ENCODE results near the gene SPACDR. TPM values are rescaled to one million over a fixed set of nuclear protein-coding genes. Genes with fewer than 3 reads are reported as not detected.

Gene SPACDR
- total and polyA plus RNA-seq, 2 donors (not counting 1 experiment from before 2014, with no cell fraction given), result 2.1 to 3.7 TPM

- no peak overlapping the region for H3K27ac ChIP-seq (ENCODE audit: low read length in 2 of 2)
- H3K9me3 ChIP-seq (ENCODE audit: control extremely low read depth in 1 of 3, control insufficient read depth in 2 of 3, insufficient read depth in 1 of 3, low read length in 2 of 3), result no peaks in the 10 kb centered on the region
- Mint-ChIP-seq H3K27me3 (no peaks in the 10 kb centered on the region), H3K27ac (no peak overlapping the region), H3K4me3 (no peak overlapping the region), H3K9me3 (ENCODE audit: insufficient read depth) (no peaks in the 10 kb centered on the region), H3K4me1 (peaks cover 15% of the 10 kb centered on the region)
- ATAC-seq (ENCODE audit: low read depth) (no peak), DNase-seq (no peak)
- intact Hi-C loops (cut with micrococcal nuclease), result no loop called here
- no peak overlapping the region for H3K9ac ChIP-seq (ENCODE audit: low read length)
- ChIA-PET POLR2A (interaction anchor here (0.7 kb wide), 1 partner anchor 169 kb away, joined by 7 read pairs; no protein-coding TSS in a partner anchor), CTCF (interaction anchor here (0.9 to 1.5 kb wide), 5 partner anchors 8 to 282 kb away, joined by 3 to 11 read pairs (median 3); partner anchors contain the start of gene ZCWPW1)
- H3K4me2 ChIP-seq (replicated peaks; ENCODE audit: low read depth, low read length, poor library complexity, severe bottlenecking), result no peak overlapping the region
- WGBS (ENCODE audit: insufficient coverage), result 100% methylated on average over 3 of the region's 5 CpGs
- TF ChIP-seq, protein P1, sequence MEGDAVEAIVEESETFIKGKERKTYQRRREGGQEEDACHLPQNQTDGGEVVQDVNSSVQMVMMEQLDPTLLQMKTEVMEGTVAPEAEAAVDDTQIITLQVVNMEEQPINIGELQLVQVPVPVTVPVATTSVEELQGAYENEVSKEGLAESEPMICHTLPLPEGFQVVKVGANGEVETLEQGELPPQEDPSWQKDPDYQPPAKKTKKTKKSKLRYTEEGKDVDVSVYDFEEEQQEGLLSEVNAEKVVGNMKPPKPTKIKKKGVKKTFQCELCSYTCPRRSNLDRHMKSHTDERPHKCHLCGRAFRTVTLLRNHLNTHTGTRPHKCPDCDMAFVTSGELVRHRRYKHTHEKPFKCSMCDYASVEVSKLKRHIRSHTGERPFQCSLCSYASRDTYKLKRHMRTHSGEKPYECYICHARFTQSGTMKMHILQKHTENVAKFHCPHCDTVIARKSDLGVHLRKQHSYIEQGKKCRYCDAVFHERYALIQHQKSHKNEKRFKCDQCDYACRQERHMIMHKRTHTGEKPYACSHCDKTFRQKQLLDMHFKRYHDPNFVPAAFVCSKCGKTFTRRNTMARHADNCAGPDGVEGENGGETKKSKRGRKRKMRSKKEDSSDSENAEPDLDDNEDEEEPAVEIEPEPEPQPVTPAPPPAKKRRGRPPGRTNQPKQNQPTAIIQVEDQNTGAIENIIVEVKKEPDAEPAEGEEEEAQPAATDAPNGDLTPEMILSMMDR (IDR thresholded peaks at IDR 0.05), result no peak
- TF ChIP-seq EZH2 (IDR thresholded peaks at IDR 0.05; ENCODE audit: borderline replicate concordance, insufficient read depth, low read depth, low read length, poor library complexity, severe bottlenecking), result no peak
- H3K36me3 ChIP-seq (replicated peaks in 1 of 2; ENCODE audit: control extremely low read depth in 1 of 2, control insufficient read depth in 1 of 2, extremely low read depth in 1 of 2, insufficient read depth in 2 of 2, low read length in 1 of 2), result no peaks in the 10 kb centered on the region
- H3K79me2 ChIP-seq (ENCODE audit: control insufficient read depth, insufficient read depth, low read length), result no peaks in the 10 kb centered on the region
- no peak overlapping the region for H2AFZ ChIP-seq (ENCODE audit: insufficient read depth, low read depth, low read length, poor library complexity, severe bottlenecking)
- no peak overlapping the region for H3K4me3 ChIP-seq (ENCODE audit: control extremely low read depth in 1 of 5, extremely low read depth in 1 of 5, insufficient read depth in 1 of 5, low read depth in 2 of 5, low read length in 4 of 5)
- H3K4me1 ChIP-seq (ENCODE audit: control insufficient read depth in 2 of 2, insufficient read depth in 2 of 2, low read length in 2 of 2), result peaks cover 18 to 20% of the 10 kb centered on the region in 2 donors
- H3K27me3 ChIP-seq (replicated peaks in 1 of 4; ENCODE audit: control extremely low read depth in 1 of 4, control insufficient read depth in 3 of 4, insufficient read depth in 4 of 4, low read length in 3 of 4), result no peaks in the 10 kb centered on the region
- no peaks in the 10 kb centered on the region for H4K20me1 ChIP-seq (ENCODE audit: control insufficient read depth, insufficient read depth, low read length, poor library complexity, severe bottlenecking)
Measured at GRCh38 chr7:100415448-100415847, 48.6 kb downstream of the SPACDR start.

- Mint-ChIP-seq H3K4me1 (peaks cover 12% of the 10 kb centered on the region), H3K4me3 (no peak overlapping the region), H3K9me3 (ENCODE audit: insufficient read depth) (no peaks in the 10 kb centered on the region), H3K27me3 (no peaks in the 10 kb centered on the region), H3K27ac (no peak overlapping the region)
- Histone ChIP-seq H3K4me2 (replicated peaks; ENCODE audit: low read depth, low read length, poor library complexity, severe bottlenecking) (peak overlapping the region; percentile 16), H3K9me3 (ENCODE audit: control extremely low read depth in 1 of 3, control insufficient read depth in 2 of 3, insufficient read depth in 1 of 3, low read length in 2 of 3) (no peaks in the 10 kb centered on the region), H3K4me3 (ENCODE audit: control extremely low read depth in 1 of 5, extremely low read depth in 1 of 5, insufficient read depth in 1 of 5, low read depth in 2 of 5, low read length in 4 of 5) (no peak overlapping the region), H3K4me1 (ENCODE audit: control insufficient read depth in 2 of 2, insufficient read depth in 2 of 2, low read length in 2 of 2) (peaks cover 23 to 26% of the 10 kb centered on the region in 2 donors), H3K9ac (ENCODE audit: low read length) (no peak overlapping the region), H3K36me3 (replicated peaks in 1 of 2; ENCODE audit: control extremely low read depth in 1 of 2, control insufficient read depth in 1 of 2, extremely low read depth in 1 of 2, insufficient read depth in 2 of 2, low read length in 1 of 2) (no peaks in the 10 kb centered on the region), H2AFZ (ENCODE audit: insufficient read depth, low read depth, low read length, poor library complexity, severe bottlenecking) (no peak overlapping the region), H3K27me3 (replicated peaks in 1 of 4; ENCODE audit: control extremely low read depth in 1 of 4, control insufficient read depth in 3 of 4, insufficient read depth in 4 of 4, low read length in 3 of 4) (no peaks in the 10 kb centered on the region), H3K27ac (ENCODE audit: low read length in 2 of 2) (peak overlapping the region; percentile 17 to 50), H4K20me1 (ENCODE audit: control insufficient read depth, insufficient read depth, low read length, poor library complexity, severe bottlenecking) (no peaks in the 10 kb centered on the region), H3K79me2 (ENCODE audit: control insufficient read depth, insufficient read depth, low read length) (no peaks in the 10 kb centered on the region)
- CTCF ChIA-PET, result interaction anchor here (0.6 to 1.4 kb wide), 4 partner anchors 27 to 281 kb away, joined by 3 to 5 read pairs (median 4); no protein-coding TSS in a partner anchor
- intact Hi-C loops (cut with micrococcal nuclease), result no loop called here
- WGBS (ENCODE audit: insufficient coverage), result no CpG with 5 or more reads among the region's 1 CpG
- DNase-seq (no peak), ATAC-seq (ENCODE audit: low read depth) (no peak)
- TF ChIP-seq EZH2 (IDR thresholded peaks at IDR 0.05; ENCODE audit: borderline replicate concordance, insufficient read depth, low read depth, low read length, poor library complexity, severe bottlenecking), result no peak
- TF ChIP-seq, protein P1 (IDR thresholded peaks at IDR 0.05), result no peak
- POLR2A ChIA-PET, result interaction anchor here (0.5 kb wide), 2 partner anchors 36 to 168 kb away, joined by 3 to 7 read pairs; no protein-coding TSS in a partner anchor
Measured at GRCh38 chr7:100413889-100414288, 50.2 kb downstream of the SPACDR start.
